GM19463 (cell line): Measurements from ENCODE around the gene MYMK.

ENCODE experiments used
- ATAC-seq: cut with Tn5 transposase; IDR thresholded peaks from one replicate; pipeline ENCODE4 v1.9.1; 2021; ENCODE audit warnings: mild to moderate bottlenecking, moderate library complexity; ENCODE audit not compliant: unreplicated experiment

MYMK gene

GRCh38 chr9:133488686-133489252 is 36.0 kb downstream of the MYMK start:
- no peak for ATAC-seq

- ATAC-seq, result no peak
Measured at GRCh38 chr9:133487331-133487725, 37.4 kb downstream of the MYMK start.

DNA sequence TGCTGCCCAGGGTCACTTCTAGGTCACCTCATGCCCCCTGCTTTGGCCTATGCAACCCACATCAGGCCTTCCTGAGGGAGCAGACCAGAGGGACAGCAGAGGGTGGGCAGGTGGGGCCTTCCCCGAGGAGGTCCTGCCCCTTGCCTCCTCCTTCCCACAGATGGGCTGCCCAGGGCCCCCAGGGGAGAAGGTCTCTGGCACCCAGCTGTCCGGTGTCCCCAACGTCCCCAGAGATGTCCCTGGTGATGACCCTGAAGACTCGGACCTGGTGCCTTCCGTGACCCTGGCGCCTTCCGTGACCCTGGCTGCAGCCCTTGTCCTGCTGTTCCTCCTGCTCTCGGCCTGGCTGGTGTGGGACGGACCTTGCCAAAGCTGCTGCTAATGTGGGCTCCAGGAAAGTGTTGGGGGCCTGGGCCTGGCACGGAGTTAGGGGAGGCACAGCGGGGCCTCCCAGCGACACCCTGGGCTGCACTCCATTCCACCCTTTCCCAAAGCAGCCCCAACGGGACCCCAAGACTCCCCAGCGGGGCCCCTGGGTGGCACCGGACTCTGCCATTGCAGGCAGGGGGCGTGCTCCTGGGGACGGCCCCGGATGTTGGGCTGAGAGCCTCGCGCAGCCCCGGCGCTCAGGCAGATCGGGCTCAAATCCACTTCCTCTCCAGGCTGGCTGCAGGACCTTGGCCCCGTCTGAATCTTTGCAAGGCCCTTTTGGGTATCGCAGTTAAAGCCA is 39.1 kb downstream of the MYMK start:
- ATAC-seq, result no peak

GRCh38 chr9:133484671-133485437 is 39.9 kb downstream of the MYMK start:
- no peak for ATAC-seq

- no peak for ATAC-seq
Measured at GRCh38 chr9:133483611-133484010, 41.1 kb downstream of the MYMK start.

DNA sequence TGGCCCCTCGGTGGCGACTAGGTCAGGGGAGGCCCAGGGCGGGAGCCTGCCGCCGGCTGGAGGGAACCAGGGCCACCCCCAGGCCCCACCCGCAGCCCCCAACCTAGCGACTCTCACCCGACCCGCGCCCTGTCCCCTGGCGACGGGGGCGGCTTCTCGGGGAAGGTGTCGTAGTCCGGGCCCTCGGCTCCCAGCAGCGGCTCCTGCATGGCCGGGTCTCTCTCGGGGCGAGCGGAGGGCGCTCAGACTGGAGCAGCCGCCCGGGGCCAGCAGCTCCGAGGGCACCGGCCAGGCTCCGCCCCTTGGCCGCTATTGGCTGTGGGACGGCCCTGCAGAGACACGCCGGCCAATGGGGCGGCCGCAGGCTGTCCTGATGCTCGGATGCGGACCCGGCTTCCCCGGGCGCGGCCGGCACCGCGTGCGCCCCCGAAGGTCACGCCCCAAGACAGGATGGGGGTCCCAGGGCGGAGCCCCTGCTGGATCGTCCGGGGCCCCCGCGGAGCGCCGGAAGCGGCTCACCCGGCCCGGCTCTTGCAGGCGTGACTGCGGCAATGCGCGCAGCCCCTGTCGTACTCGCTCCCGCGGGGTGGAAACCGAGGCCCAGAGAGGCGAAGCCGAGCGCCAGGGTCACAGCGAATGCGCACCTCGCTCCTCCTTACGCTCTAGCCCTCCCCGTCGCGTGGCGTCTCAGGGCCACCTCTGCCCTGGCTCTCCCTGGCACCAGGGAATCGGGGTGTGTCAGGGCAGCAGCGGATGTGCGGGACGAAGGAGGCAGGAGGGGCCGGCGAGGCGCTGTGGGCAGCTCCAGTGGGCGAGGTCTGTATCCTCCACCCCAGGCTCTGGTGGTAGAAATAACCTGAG is 45.7 kb downstream of the MYMK start, which contains the start of gene SLC2A6:
Gene SLC2A6 (minus strand): TSS at position 249 of the 861 bp plus-strand sequence. CDS start 40 bp downstream, at position 209.
- peak; percentile 93 for ATAC-seq

DNA sequence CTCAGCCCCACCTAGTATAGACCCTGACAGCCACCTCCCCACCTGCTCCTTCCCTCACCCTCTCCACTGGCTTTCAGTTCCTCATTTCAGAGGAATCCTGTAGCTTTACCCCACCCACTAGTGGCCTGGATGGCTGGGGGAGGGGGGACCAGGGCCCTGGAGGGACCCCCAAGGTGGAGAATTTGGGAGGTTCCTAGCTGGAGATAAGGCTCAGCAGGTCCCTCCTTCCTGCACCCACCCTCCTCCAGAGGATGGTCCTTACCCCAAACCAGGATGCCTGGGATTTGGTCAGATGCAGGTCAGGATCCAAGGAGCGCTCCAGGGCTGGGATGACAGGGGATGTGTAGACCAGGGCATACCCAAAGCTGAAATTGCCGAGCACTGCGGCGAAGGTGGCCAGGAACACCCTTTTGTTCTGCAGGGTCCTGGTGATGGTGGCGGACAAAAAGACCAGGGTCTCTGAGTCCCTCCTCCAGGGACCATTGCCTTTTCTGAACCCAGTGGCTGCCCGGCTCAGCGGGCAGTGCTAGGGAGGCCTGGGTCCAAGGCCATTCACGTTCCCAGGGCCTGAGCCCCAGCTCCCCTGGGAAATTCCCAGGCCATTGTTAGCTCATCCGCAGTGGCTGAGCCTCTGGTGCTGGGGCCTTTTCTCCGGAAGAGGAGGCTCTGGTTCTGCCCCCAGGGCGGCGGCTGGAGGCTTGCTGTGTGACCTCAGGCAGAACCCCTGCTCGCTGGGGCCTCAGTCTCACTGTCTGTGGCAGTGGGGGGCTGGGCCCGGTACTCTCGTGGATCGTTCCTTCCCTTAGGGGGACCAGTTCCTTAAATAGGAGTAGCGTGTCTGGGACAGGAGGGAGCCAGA is 46.5 kb downstream of the MYMK start:
- ATAC-seq, result peak; percentile 36

DNA sequence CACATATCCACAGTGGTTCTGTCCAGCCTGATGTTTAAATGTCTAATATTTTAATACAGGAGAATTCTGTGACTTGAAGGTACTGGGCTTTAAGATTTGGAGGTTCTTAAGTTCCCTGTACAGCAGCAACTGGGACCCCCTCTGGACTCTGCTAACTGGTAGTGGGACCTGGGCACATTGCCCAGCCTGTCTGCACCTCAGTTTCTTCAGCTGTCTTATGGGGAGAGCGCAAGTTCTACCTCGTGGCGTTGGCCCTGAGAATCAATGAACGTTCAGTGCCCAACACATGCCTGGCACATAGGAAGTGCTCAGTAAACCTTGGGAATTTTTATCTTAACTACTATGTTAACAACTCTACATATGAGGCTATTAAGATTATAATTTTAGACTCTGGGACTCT is 47.3 kb downstream of the MYMK start:
- ATAC-seq, result no peak

GRCh38 chr9:133476941-133477340 is 47.8 kb downstream of the MYMK start:
- no peak for ATAC-seq

DNA sequence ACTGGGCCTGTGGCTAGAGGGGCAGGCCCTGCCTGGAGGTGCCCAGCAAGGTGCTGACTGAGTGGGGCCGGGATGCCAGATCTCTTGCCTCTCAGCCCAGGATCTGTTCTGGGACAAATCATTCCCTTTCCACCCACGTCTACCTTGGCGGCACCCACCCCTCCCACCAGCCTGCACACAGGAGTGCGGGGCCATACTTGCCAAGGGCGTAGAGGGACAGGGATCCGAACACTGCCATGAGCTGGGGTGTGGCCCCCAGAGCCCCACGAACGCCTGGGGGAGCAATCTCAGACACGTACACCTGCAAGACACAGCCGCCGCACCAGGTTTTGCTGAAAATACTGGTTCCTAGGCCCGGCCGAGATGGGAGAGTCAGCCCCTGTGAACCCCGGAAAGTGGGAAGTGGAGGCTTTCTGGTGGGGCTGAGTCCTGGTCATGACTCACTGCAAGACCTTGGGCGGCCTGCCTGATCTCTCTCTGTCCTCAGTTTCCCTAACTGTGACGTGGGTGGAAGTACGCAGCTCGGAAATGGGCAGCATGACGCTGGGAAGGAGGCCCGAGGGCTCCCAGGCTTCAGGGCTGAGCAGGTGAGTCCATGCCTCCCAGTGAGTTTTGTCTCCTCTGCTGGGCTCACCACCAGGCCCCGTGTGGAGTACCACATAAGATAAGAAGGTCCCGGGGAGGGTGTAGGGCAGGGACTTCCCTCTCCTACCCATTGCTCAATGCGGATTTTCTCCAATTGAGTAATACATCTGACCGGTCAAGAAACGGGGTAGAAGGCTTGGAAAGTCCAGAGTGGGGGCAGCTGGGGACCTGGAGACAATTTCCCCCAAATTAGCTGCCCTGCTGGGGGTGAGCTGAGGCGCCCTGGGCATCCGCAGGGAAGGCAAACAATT is 48.5 kb downstream of the MYMK start:
- no peak for ATAC-seq

DNA sequence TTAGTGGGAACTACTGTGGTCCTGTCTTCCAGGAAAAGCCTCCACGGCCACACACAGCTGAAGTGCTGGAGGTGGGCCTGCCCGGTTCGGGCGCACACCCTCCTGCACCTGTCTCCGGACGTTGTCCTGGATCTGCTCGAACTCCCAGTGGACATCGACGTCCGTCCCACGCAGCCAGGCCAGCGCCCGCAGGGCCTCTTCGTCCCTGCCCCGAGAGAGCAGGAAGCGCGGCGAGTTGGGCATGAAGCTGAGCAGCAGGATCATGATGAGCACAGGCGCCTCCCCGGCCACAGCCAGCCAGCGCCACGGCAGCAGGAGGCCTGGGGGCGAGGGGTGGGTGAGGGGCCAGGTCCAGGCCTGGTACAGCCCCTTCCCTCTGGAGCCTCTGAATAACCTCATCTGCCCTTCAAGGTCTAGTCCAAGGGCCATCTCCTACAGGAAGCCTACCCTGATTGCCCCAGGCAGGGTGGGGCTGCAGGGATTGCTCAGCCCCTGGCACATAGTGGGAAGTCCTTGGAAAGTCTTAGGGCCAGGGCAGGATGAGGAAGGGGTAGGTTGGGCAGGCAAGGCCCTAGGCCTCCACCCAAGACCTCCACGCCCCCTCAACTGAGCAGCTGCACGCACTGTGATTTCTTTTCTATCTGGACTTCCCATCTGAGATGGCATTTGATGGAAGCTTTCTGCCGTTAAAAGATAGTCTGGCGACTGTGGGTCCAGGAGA is 49.3 kb downstream of the MYMK start:
- ATAC-seq, result no peak

DNA sequence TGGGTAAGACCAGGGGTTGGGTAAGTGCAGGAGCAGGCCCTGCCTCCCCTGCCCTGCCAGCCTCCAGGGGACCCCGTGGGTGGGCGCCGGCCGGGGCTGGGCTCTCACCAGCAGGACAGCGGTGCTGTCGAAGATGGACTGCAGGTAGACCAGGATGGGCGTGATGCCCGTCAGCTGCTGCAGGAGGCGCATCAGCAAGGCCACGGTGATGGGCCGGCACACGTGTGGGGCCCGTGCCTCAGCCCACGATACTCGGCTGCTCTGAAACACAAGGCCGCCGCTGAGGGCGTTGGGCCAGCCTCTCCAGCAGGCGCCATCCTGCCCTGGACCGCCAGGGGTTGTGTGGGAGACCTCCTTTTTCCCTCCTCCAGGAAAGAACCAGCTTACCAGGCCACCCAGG is 49.9 kb downstream of the MYMK start:
- ATAC-seq, result no peak

DNA sequence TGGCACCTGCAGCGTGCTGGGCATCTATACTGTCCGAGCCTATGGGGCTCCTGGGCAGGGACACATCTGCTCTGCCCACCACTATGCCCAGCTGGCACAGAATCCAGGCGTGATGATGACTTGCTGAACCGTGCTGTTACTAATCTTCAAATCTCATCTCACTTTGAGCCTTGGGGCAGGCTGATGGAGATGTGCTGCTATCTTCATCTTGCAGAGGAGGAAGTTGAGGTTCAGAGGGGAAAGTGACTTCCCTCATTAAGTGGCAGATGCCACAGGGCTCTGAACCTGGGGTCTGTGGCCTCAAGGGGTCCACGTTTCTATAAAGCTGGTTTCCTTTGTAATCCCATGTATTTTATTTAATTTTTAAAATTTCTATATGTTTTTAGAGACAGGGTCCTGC is 50.5 kb downstream of the MYMK start:
- ATAC-seq, result no peak

GRCh38 chr9:133473743-133474142 is 51.0 kb downstream of the MYMK start:
- no peak for ATAC-seq

GRCh38 chr9:133472753-133473378 is 51.9 kb downstream of the MYMK start:
- no peak for ATAC-seq

GRCh38 chr9:133472277-133472645 is 52.5 kb downstream of the MYMK start:
- ATAC-seq, result no peak

GRCh38 chr9:133471551-133472276 is 53.0 kb downstream of the MYMK start:
- no peak for ATAC-seq
